ENCODE results near the gene MBIP. TPM values are rescaled to one million over a fixed set of nuclear protein-coding genes. Genes with fewer than 3 reads are reported as not detected.
A peak's percentile ranks its signal among the peaks of the same experiment; 100 is the strongest.

Gene MBIP
- polyA plus RNA-seq, 3 donors, result 48.5 to 59.5 (median 56.0) TPM

DNA sequence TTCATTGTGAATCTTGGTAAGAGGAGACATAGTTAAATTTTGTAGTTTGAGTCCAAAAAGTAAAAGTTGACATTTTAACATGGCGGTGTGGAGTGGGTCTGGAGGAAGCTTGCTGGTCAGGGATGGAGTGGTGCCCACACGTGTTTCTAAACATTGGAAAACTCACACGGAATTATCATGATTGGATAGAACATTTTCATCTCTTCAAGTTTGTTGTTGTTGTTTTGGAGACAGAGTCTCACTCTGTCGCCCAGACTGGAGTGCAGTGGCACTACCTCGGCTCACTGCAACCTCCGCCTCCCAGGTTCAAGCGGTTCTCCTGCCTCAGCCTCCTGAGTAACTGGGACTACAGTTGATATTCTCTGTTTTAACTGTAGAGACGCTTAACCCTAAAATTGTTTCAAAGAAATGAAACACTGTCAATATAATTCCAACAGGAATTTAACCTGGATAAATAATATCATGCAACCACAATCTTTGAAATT, 502 bp upstream of the MBIP start:
- no peak for DNase-seq (ENCODE audit: extremely low read depth in 1 of 11, low read depth in 9 of 11, low spot score in 4 of 11)

DNA sequence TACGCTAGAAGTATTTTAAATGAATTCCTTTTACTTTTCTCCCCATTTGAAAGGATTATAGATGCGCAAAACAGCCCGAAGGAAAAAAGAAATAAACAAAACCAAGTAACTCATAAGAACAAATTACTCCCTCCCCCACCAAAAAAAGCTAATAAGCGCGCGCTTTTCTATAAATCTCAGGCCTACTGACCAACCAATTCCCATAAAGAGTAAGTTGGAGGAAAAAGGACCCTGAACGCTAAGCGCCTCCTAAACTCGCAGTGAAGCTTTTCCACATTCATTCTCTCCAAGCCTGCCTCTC, 588 bp downstream of the MBIP start:
- DNase-seq (ENCODE audit: extremely low read depth in 1 of 11, low read depth in 9 of 11, low spot score in 4 of 11), result peak in 2 of 11 donors; percentile 45

DNA sequence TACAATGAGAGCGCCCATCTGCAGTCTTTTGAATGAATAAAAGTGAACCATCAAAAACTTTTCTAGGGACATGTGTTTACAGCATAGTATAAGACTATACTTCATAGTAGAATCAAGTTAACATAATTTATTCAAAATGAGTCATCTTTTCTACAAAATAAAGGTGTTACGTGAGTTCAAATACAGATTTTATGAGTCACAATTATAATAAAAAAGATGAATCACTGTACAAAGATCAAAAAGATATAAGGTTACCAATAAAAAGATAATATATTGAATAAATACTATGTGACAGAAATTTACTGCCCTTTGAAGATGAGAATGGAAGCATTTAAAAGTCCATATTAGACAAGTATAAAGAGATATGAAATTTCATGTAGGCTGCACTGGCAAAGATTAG, 2.8 kb downstream of the MBIP start:
- no peak for DNase-seq (ENCODE audit: extremely low read depth in 1 of 11, low read depth in 9 of 11, low spot score in 4 of 11)

DNA sequence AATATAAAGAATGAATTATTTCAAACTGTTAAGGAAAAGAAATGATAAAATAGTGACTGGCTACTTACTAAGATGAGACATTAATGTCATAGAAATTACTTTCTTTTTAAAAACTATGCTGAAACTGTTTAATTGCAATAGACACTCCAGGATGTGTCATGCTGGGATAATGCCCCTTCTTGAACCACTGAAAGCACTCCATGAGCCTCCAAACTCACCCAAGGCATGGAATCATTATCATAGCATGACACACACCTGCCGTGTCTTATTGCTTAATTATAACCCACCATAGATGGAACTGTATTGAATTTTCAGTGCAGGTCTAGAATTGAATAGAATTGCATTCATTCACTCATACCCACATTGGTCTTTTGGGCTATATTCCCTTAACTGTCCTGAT, 4.3 kb downstream of the MBIP start:
- no peak for DNase-seq (ENCODE audit: extremely low read depth in 1 of 11, low read depth in 9 of 11, low spot score in 4 of 11)

DNA sequence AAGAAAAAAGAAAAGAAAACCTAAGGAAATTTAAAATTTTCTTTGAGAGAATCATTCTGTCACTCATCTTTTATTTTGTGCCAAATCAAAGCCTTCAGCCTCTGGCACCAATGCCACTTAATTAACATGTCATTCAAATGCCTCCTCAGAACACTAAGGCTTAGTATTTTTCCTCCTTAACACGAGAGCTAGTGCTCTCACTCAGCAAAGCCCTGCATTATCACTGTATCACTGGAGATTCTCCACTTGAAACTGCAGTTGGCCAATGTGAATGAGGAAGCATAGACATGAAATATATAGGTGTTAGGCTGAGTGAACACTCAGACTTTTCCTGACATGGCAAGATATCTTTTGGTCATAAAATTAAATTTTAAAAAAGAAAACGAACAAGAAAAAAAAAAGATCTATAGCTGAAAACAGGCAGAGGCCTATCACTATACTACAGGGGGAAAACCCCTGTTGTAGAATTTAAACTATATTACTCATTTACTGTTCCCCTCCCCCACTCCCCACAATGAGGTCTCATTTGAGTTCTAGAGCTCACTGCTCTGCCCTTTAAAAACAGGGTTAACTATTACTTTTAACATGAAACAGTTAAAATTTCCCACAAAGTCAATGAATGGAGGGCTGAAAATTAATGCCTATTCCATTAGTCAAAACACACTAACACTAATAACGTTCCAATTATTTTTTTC, 5.1 kb downstream of the MBIP start:
- DNase-seq (ENCODE audit: extremely low read depth in 1 of 11, low read depth in 9 of 11, low spot score in 4 of 11), result no peak

DNA sequence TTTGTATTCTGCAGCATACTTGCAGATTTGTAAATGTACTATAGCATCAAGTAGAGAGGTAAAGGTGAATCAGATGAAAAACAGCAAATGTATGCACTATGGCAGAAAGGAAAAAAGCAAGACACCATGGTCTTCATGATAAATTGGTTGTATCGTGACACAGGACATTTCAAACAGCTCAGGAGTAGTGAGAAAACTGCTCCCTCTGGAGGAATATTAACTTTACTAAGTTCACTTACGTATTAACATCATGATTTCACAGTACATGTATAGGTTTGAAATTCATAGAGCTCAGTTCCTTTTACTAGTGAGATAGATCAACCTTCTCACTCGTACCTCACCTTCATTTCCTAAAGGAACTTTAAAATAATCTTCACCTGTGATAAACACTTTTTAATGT, 6.5 kb downstream of the MBIP start:
- no peak for DNase-seq (ENCODE audit: extremely low read depth in 1 of 11, low read depth in 9 of 11, low spot score in 4 of 11)

DNA sequence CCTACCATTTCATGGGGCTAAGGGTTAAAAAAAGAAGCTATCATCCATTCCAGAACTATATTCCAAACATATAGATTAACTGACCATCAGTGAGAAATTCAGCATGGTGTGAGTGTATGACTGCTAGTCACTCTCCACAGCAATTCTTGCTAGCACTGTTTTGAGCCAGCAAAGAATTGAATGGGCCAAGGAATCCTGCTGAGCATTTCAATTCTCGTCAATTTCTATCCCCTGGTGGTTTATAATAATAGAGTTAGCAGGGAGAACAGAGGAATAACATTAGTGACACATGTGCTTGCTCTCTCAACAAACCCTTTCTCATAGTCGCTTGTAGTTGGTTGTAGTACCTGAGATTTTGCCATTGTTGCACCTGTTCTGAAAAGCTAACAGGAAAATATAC, 7.2 kb downstream of the MBIP start:
- no peak for DNase-seq (ENCODE audit: extremely low read depth in 1 of 11, low read depth in 9 of 11, low spot score in 4 of 11)

DNA sequence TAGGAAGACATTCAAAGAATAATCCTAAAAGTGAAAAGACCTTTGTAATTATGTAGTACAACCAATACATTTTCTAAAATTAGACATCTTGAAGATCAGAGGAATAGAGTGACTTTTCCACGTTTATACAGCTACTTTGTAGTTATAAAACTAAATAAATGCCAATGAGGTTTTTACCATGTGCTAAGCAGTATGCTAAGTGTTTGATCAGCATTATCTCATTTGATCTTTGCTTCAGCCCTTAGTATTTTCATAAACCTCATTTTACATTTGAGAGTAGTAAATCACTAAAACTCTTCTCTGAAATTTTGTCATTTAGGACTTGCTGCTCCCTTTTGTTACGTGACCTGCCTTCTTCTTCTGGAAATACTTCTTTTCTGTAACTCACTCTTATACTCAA, 13.6 kb downstream of the MBIP start:
- no peak for DNase-seq (ENCODE audit: extremely low read depth in 1 of 11, low read depth in 9 of 11, low spot score in 4 of 11)

DNA sequence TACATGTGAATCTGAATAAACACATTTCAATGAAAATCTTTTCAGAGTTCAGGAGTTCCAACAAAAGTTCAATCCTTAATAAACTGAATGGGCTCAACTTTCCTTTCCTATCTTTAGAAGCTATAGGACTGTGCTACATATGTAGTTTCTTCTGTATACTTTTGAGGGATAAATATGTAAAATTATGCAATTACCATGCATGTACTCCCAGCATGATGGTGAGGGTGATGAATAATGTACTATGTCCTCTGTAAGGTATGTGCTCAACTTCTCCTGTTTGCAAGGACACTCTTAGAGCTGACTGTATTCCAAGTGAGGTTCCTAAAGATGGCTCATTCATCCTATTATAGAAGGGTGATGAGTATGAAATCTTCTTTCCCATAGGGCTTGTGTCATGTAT, 15.5 kb downstream of the MBIP start:
- no peak for DNase-seq (ENCODE audit: extremely low read depth in 1 of 11, low read depth in 9 of 11, low spot score in 4 of 11)

DNA sequence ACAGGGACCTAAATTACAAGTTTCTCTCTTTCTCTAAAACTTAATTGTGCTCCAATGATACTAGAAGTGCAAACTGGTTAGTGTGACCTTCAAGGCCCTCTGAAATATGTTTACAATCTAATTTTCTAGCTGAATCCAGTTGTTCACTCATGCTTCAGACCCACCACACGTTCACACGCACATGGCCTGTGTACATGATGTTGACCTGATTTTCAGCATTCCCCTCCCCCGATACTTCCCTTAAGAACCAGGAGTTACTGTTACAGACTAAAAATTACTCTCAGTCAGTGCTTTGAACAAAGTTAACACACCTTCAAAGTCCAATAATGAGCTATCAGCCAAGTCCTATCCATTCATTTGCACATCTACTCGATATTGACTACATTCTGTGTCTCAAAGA, 16.5 kb downstream of the MBIP start:
- DNase-seq (ENCODE audit: extremely low read depth in 1 of 11, low read depth in 9 of 11, low spot score in 4 of 11), result no peak

DNA sequence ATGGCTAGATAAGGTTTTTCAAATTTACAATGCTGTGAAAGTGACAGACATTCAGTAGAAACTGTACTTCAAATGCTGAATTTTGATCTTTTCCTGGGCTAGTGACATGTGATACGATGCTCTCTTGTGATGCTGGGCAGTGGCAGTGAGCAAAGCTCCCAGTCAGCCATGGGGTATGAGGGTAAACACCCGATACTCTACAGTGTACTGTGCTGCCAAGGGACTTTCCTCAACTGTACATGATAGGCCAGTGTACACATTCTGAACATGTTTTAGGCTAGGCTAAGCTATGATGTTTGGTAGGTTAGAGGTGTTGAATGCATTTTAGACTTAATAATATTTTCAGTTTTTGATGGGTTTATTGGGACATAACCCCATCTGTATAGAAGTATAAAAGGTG, 17.6 kb downstream of the MBIP start:
- DNase-seq (ENCODE audit: extremely low read depth in 1 of 11, low read depth in 9 of 11, low spot score in 4 of 11), result no peak

DNA sequence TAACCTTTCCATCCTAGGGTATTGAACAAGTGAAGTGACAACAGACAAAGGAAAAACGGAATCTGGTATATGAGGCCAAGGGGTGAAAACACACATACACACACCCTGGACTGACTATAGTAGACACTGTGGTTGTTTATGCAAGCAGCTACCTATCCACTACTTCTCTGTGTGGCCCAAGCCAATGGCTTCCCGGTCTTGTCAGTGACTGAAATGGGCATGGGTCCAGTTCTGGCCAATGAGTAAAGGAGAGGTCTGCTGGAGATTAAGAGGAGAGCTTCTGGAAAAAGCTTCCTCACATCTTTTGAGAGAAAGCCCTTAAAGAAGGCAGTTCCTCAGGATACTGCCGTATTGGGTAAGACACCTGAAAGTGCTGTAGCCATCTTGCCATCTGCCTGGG, 19.3 kb downstream of the MBIP start:
- no peak for DNase-seq (ENCODE audit: extremely low read depth in 1 of 11, low read depth in 9 of 11, low spot score in 4 of 11)

DNA sequence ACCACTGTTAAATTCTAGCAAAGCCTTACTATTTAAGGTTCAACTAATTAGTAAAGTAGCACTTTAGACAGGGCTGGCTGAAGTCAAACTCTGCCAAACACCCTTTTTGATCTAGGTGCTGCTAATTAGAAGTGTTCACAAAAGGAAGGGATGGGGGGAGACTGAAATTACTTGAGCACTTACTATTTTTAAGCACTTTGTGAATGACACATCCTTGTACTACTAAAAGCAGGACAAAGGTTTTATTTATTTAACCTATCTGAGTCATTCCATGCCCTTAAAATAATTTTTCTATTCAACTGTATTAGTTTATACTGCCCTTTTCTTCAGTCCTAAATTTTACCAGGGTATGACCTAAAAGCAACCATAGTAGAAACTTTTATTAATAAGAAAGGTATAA, 20.1 kb downstream of the MBIP start:
- no peak for DNase-seq (ENCODE audit: extremely low read depth in 1 of 11, low read depth in 9 of 11, low spot score in 4 of 11)

DNA sequence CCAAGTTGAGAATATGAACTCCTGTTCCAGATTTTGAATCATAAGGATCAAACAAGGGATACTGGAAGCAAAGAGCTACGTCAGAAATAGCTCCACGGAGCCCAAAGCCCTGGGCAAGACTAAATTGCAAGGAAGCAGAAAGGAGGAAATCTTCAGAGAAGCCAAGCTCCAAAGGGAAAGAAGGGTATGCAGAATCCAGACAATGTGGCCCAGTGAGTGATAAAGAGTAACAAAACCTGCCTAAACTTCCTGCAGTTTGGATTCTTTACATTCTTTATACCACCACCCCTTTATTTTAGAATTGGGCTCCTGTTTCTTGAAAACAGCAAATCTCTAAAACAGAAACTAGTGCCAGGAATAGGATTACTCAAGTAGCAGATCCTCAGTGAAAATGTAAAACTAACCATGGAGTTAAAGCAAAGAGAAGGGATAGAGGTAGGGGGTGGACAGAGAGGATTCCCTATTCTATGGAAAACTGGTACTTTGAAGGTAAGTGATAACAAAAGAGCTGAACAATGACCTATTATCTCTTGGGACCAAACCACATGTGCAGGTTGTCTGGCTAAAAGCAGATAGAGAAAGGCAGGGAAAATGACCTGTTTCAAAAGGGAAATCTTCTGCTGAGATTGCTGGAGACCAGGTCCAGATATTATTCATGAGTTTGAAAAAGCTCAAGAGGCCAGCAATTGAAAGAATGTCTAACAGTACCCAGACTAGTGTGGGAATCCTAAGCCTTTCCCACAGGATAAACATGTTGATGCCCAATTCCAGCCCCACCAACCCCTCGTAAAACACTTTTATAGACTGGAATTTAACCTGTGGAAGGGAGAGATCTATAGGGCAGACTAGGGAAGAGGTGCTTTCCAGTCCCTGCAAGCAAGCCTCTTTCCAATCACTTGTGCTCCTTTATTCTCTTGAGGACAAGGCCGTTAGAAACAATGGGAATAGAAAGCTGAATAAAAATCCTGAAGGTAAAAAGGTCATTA, 24.5 kb downstream of the MBIP start:
- no peak for DNase-seq (ENCODE audit: extremely low read depth in 1 of 11, low read depth in 9 of 11, low spot score in 4 of 11)

DNA sequence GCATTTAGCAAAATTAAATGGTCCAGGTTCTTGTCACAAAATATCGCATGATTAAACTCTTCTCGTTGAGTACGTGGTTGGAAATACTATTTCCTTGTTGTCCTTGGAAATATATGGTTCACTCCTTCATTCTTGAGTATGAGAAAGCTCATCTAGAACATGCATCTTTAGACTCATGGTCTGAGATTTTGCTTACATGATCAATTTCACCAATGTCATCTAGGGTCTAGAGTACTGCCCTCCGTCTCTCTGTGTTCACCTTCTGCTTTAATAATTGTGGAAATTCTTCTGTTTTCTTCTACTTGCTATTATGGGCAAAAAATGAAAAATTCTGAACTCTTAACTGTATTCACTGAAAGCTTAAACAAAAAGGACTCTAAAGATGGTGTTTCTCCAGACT, 25.9 kb downstream of the MBIP start:
- DNase-seq (ENCODE audit: extremely low read depth in 1 of 11, low read depth in 9 of 11, low spot score in 4 of 11), result no peak

DNA sequence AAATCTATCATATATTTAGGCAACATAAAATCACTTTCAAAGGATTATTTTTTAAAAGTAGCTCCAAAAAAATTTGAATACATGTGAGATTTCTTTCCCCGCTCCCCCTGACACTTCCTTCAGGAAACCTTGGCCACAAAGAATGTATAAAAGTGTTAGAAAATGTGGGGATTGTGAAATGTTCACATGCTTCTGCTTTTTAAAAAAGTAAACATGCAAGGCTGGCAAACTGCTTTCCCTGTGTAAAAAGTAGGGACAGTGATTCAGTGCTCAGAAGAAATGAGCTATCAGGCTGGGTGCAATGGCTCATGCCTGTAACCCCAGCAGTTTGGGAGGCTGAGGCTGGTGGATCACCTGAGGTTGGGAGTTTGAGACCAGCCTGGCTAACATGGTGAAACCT, 26.6 kb downstream of the MBIP start:
- no peak for DNase-seq (ENCODE audit: extremely low read depth in 1 of 11, low read depth in 9 of 11, low spot score in 4 of 11)

DNA sequence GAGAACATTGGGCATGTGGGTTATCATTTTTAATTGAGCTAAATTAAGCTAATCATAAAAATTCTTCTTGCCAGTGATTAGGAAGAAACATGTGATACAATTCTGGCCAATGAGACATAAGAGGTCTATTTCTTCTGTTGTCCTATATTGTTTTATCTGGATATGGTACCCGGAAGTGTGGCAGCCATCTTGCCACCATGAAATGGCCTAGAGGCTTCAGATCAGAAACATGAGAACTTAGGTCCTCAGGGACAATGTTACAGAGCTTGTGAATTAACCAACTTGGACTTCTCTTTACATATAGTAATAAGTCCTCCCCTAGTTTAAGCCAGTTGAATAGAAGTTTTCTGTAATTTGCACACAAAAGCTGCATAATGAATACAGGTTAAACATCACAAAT, 30.5 kb downstream of the MBIP start:
- DNase-seq (ENCODE audit: extremely low read depth in 1 of 11, low read depth in 9 of 11, low spot score in 4 of 11), result no peak

DNA sequence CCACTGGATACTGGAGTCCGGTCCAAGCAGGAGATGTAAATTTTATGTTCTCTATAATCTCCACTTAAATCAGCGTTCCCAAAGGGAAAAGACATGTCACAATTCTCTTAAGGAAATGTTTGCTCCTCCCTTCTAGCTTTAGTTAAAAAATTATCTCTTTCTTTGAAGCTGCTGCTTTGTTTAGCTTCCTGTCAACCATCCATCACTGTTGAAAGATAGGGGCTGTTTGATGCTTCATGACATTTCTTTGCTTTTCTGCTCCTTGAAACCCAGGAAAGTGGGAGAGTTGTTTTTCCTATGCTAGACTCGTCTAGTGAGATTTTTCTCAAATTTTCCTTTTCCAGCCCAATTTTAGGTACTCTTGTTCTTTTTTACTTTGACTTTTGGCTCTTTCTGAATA, 31.9 kb downstream of the MBIP start:
- no peak for DNase-seq (ENCODE audit: extremely low read depth in 1 of 11, low read depth in 9 of 11, low spot score in 4 of 11)

DNA sequence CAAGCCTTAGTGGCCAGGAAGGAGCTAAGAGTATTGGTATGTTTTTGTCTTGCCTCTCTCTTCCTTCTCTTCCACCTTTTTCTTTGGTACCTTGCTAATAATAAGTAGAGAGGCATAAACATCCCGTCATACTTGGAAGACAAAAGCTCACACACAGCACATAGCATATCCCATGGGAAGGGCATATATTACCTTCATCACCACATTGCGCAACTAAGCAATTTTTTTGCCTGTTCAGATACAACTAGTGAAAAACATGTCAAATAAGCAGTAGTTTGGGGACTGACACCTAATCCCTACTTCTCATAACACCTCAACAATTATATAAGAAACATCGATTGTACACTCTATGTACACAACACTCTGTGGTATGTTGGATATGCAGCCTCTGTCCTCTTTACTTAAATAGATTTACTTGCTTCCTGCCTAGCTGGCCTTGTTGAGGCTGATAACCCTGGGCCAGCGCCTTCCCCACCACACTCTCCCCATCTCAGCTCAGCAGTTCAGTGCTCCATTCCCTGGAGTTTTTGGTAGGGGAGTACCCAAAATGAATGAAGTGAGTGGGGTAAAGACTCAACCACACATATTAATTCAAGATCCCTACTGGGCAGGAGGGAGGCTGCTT, 35.4 kb downstream of the MBIP start:
- no peak for DNase-seq (ENCODE audit: extremely low read depth in 1 of 11, low read depth in 9 of 11, low spot score in 4 of 11)

DNA sequence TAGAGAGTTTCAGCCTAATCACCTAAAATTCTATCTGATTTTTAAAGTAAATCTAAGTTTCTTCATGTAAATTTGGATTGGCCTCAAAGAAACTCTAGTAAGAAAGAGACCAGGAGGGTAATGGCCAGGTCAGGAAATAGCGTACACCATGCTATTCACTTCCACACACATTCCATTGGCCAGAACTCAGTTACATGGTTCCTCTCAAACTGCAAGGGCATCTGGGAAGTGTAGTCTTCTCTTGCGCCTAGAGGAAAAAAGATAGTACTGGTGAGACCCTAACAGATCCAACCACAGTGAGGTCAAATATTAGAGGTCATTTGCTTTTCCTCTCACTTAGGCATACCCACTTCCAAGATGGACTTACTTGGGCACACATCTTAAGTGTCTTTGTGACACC, 39.1 kb downstream of the MBIP start:
- no peak for DNase-seq (ENCODE audit: extremely low read depth in 1 of 11, low read depth in 9 of 11, low spot score in 4 of 11)
